Measurements from ENCODE around the gene TPCN1. TPM values are rescaled to one million over a fixed set of nuclear protein-coding genes. Genes with fewer than 3 reads are reported as not detected.

TPCN1 gene
- total and polyA plus RNA-seq, 2 of the 13 experiments (the other 11 are each of a cell fraction or from before 2014, with no cell fraction given), result 8.0 to 26.8 TPM

DNA sequence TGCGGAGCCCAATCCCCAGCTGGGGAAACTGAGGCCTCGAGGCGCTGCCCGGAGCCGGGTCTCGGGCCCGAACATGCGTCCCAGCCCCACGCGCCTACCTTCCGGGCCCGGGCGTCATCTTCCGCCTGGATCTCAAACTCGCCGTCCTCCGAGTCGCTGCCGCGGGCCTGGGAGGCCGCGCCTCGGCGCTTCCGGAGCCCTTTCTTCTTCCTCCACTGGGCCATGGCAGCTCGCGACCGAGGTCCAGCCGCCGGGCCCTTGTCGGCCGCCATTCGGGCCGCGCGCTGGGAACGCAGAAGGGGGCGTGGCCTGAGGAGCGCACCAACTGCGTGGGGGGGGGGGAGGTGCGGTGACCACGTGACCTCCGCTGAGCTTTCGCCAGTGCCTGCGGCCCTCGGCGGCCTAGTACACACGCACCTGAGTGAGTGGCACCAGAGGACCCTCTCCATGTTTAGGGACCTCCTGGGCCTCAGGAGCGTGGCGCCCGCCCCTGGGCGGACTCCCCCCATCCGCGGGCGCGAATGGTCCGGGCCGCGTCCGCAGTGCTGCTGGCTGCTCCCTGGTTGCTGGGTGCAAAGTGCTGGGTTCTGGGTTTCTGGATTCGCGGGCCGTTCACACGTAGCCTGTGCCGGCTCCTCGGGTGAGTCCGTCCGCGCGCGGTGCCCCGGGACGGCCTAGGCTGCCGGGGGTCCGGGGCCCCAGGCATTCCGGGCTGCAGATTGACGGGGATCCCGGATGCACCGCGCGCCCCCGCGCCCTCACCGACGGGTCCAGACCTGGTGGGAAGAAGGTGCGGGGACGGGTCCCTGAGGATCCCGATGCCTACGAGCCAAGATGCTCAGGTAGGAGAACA lies 35.9 kb upstream of the TPCN1 start, which contains the start of the genes DDX54 and RITA1 (continued):
- no peak for TF ChIP-seq SNRNP70 (IDR thresholded peaks at IDR 0.05; ENCODE audit: low read depth, low read length)
- TF ChIP-seq, protein P1, sequence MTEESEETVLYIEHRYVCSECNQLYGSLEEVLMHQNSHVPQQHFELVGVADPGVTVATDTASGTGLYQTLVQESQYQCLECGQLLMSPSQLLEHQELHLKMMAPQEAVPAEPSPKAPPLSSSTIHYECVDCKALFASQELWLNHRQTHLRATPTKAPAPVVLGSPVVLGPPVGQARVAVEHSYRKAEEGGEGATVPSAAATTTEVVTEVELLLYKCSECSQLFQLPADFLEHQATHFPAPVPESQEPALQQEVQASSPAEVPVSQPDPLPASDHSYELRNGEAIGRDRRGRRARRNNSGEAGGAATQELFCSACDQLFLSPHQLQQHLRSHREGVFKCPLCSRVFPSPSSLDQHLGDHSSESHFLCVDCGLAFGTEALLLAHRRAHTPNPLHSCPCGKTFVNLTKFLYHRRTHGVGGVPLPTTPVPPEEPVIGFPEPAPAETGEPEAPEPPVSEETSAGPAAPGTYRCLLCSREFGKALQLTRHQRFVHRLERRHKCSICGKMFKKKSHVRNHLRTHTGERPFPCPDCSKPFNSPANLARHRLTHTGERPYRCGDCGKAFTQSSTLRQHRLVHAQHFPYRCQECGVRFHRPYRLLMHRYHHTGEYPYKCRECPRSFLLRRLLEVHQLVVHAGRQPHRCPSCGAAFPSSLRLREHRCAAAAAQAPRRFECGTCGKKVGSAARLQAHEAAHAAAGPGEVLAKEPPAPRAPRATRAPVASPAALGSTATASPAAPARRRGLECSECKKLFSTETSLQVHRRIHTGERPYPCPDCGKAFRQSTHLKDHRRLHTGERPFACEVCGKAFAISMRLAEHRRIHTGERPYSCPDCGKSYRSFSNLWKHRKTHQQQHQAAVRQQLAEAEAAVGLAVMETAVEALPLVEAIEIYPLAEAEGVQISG (CRISPR knock-in tag; IDR thresholded peaks at IDR 0.05), result peak; percentile 81
- TF ChIP-seq, protein P2, sequence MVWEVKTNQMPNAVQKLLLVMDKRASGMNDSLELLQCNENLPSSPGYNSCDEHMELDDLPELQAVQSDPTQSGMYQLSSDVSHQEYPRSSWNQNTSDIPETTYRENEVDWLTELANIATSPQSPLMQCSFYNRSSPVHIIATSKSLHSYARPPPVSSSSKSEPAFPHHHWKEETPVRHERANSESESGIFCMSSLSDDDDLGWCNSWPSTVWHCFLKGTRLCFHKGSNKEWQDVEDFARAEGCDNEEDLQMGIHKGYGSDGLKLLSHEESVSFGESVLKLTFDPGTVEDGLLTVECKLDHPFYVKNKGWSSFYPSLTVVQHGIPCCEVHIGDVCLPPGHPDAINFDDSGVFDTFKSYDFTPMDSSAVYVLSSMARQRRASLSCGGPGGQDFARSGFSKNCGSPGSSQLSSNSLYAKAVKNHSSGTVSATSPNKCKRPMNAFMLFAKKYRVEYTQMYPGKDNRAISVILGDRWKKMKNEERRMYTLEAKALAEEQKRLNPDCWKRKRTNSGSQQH (CRISPR knock-in tag; IDR thresholded peaks at IDR 0.05; ENCODE audit: low read depth), result no peak; the same call in 1 of the 2 replicates
- no peak for TF ChIP-seq ZNF253 (CRISPR knock-in tag; IDR thresholded peaks at IDR 0.05; ENCODE audit: borderline replicate concordance)
- TF ChIP-seq MEF2D (CRISPR knock-in tag; IDR thresholded peaks at IDR 0.05), result peak; percentile 76
- TF ChIP-seq ZNF709 (CRISPR knock-in tag; IDR thresholded peaks at IDR 0.05), result peak; percentile 43; the same call in 1 of the 2 replicates
- TF ChIP-seq SP5 (CRISPR knock-in tag; IDR thresholded peaks at IDR 0.05; ENCODE audit: borderline replicate concordance, low read depth), result peak; percentile 54; the same call in 1 of the 2 replicates
- TF ChIP-seq ERF (CRISPR knock-in tag; IDR thresholded peaks at IDR 0.05), result peak; percentile 71; the same call in 1 of the 2 replicates
- no peak for TF ChIP-seq ZNF562 (CRISPR knock-in tag; IDR thresholded peaks at IDR 0.05; ENCODE audit: borderline replicate concordance)
- no peak for TF ChIP-seq JUND (CRISPR knock-in tag; IDR thresholded peaks at IDR 0.05)
- no peak for TF ChIP-seq HMG20A (CRISPR knock-in tag; IDR thresholded peaks at IDR 0.05; ENCODE audit: borderline replicate concordance)
- TF ChIP-seq XRCC5 (optimal IDR thresholded peaks at IDR 0.05; ENCODE audit: low read length), result peak; percentile 49
- no peak for TF ChIP-seq ZFP36 (IDR thresholded peaks at IDR 0.05; ENCODE audit: borderline replicate concordance, low read depth, low read length, partially characterized antibody)
- TF ChIP-seq SIX1 (CRISPR knock-in tag; IDR thresholded peaks at IDR 0.05; ENCODE audit: borderline replicate concordance), result no peak; the same call in 1 of the 2 replicates
- peak; percentile 94 for TF ChIP-seq ZNF350 (CRISPR knock-in tag; IDR thresholded peaks at IDR 0.05; ENCODE audit: borderline replicate concordance, low read depth)
- TF ChIP-seq SMAD1 (CRISPR knock-in tag; IDR thresholded peaks at IDR 0.05; ENCODE audit: borderline replicate concordance, low read depth), result peak; percentile 86
- TF ChIP-seq MXD1 (CRISPR knock-in tag; IDR thresholded peaks at IDR 0.05), result peak; percentile 98
- TF ChIP-seq ZFP37 (CRISPR knock-in tag; IDR thresholded peaks at IDR 0.05; ENCODE audit: borderline replicate concordance), result no peak
- peak; percentile 51; the same call in 1 of the 2 replicates for TF ChIP-seq ZNF678 (CRISPR knock-in tag; IDR thresholded peaks at IDR 0.05)
- no peak for TF ChIP-seq TCF7 (IDR thresholded peaks at IDR 0.05; ENCODE audit: low read depth)
- TF ChIP-seq ZNF777 (CRISPR knock-in tag; IDR thresholded peaks at IDR 0.05), result peak; percentile 73
- peak; percentile 89; the same call in 1 of the 2 replicates for TF ChIP-seq ZNF558 (CRISPR knock-in tag; IDR thresholded peaks at IDR 0.05; ENCODE audit: borderline replicate concordance)
- TF ChIP-seq ZNF546 (CRISPR knock-in tag; conservative IDR thresholded peaks at IDR 0.05), result 0 out of 2 replicates have a peak, but pooled peaks have one; percentile 19
- peak; percentile 90 for TF ChIP-seq ZGPAT (CRISPR knock-in tag; IDR thresholded peaks at IDR 0.05)
